Endodermal cell (in vitro differentiated cells): Measurements from ENCODE around the gene ALDH4A1. TPM values are rescaled to one million over a fixed set of nuclear protein-coding genes. Genes with fewer than 3 reads are reported as not detected.

Source experiments
- DNase-seq: peaks from one replicate; pipeline ENCODE4 v3.0.0-alpha.2; 2017
- H3K27ac ChIP-seq: 2 replicates; pipeline ENCODE4 v1.5.1; 2013; ENCODE audit warnings: mild to moderate bottlenecking, low read depth, low read length, moderate library complexity
- H3K27me3 ChIP-seq: 2 replicates; pipeline ENCODE4 v1.6.1; 2013; ENCODE audit warnings: mild to moderate bottlenecking, low read length, moderate library complexity; ENCODE audit not compliant: insufficient read depth, control insufficient read depth, poor library complexity, severe bottlenecking
- H3K36me3 ChIP-seq: 2 replicates; pipeline ENCODE4 v1.7.0; 2013; ENCODE audit warnings: mild to moderate bottlenecking, low read length, moderate library complexity; ENCODE audit not compliant: control insufficient read depth, insufficient read depth
- H3K4me1 ChIP-seq: one replicate; pipeline ENCODE4 v1.7.0; 2013; ENCODE audit warnings: low read length; ENCODE audit not compliant: control insufficient read depth, insufficient read depth
- H3K4me3 ChIP-seq: 2 replicates; pipeline ENCODE4 v1.5.1; 2013; ENCODE audit warnings: mild to moderate bottlenecking, low read length, moderate library complexity
- H3K9ac ChIP-seq: 2 replicates; pipeline ENCODE4 v1.6.1; 2013; ENCODE audit warnings: mild to moderate bottlenecking, low read length, moderate library complexity; ENCODE audit not compliant: poor library complexity, severe bottlenecking; ENCODE audit errors: extremely low read depth
- H3K9me3 ChIP-seq: 2 replicates; pipeline ENCODE4 v1.6.1; 2013; ENCODE audit warnings: mild to moderate bottlenecking, low read length, moderate library complexity; ENCODE audit not compliant: control insufficient read depth
- H3K27ac Mint-ChIP-seq: 2 replicates; pipeline ENCODE4 v1.8.0; 2020; ENCODE audit warnings: mixed read lengths
- H3K27me3 Mint-ChIP-seq: 2 replicates; pipeline ENCODE4 v1.8.0; 2021; ENCODE audit warnings: mild to moderate bottlenecking, mixed read lengths; ENCODE audit not compliant: insufficient read depth
- H3K36me3 Mint-ChIP-seq: 2 replicates; pipeline ENCODE4 v1.8.0; 2020; ENCODE audit warnings: low read depth, mixed read lengths
- H3K4me1 Mint-ChIP-seq: 2 replicates; pipeline ENCODE4 v1.8.0; 2020; ENCODE audit warnings: mixed read lengths
- H3K4me3 Mint-ChIP-seq: 2 replicates; pipeline ENCODE4 v1.8.0; 2020; ENCODE audit warnings: mild to moderate bottlenecking, moderate library complexity, mixed read lengths
- H3K9me3 Mint-ChIP-seq: 2 replicates; pipeline ENCODE4 v1.8.0; 2020; ENCODE audit warnings: mild to moderate bottlenecking, mixed read lengths
- CTCF ChIP-seq: fragments of 200-600 bp; sonication (generic); conservative IDR thresholded peaks from 2 replicates; pipeline ENCODE4 v1.5.0; 2021; ENCODE audit warnings: antibody characterized with exemption, mild to moderate bottlenecking
- WGBS, 2 experiments: methylation state at CpG; one replicate each; pipeline versions ENCODE4 v1.1.5 to v1.1.7; 2013; ENCODE audit warnings: missing lambda C conversion rate in 2 of 2, mixed read lengths in 1 of 2; ENCODE audit not compliant: insufficient coverage in 1 of 2, insufficient read length in 1 of 2; 5-methylcytosine and 5-hydroxymethylcytosine counted together
- long read RNA-seq, 4 experiments: library from polyadenylated mRNA in 2 of 4; library from RNA in 1 of 4; library from capped mRNA in 1 of 4; stranded (forward) in 3 of 4; unstranded in 1 of 4; transcript quantifications; one replicate each; pipeline ENCODE4 v2.0.0, GENCODE V29; 2020 to 2021; ENCODE audit warnings: inconsistent platforms in 1 of 4
- polyA plus RNA-seq, 2 experiments: library from polyadenylated mRNA; stranded (reverse); fragments of 50-300 nt; gene quantifications; one replicate each; pipeline ENCODE4 v1.2.3, GENCODE V29; 2013
- total RNA-seq, 2 donors: library from RNA; stranded (reverse); fragmentation: NEBNext Ultra II Directional in 1 of 2; extraction: Animal tissue kit (Norgen Biotek cat#: 25700) in 1 of 2; gene quantifications; 2 replicates in 1 of 2; 3 replicates in 1 of 2; pipeline ENCODE4 v1.2.1, GENCODE V29; 2021

Gene ALDH4A1
- 10 to 100 TPM in 1 of 2 donors, 1 to 10 TPM in 1; 7.6 to 18.7 TPM for total RNA-seq
- polyA plus RNA-seq (2013, experiment 1 of 2) = 13.0 TPM
- 13.1 TPM for polyA plus RNA-seq (2013, experiment 2 of 2)
- long read RNA-seq, experiment 1, partial matches to known transcripts = 8 of 9 reads
- long read RNA-seq, experiment 1, other reads (novel, unspliced or antisense) = 0 of 9 reads
- long read RNA-seq, experiment 2, transcript ALDH4A1-202 (15 exons, 3,363 nt) = major isoform, 10 of 17 reads
- long read RNA-seq, experiment 2, partial matches to known transcripts = 3 of 17 reads
- long read RNA-seq, experiment 2, other reads (novel, unspliced or antisense) = 1 of 17 reads
- long read RNA-seq, experiment 3, transcript ALDH4A1-206 (14 exons, 2,957 nt) = minor isoform, 10 of 125 reads
- long read RNA-seq, experiment 3, transcript ALDH4A1-201 (16 exons, 2,124 nt) = minor isoform, 17 of 125 reads
- long read RNA-seq, experiment 3, transcript ALDH4A1-202 (15 exons, 3,363 nt) = major isoform, 79 of 125 reads
- long read RNA-seq, experiment 3, partial matches to known transcripts = 6 of 125 reads
- long read RNA-seq, experiment 3, other reads (novel, unspliced or antisense) = 13 of 125 reads
- long read RNA-seq, experiment 4, partial matches to known transcripts = 0 of 1 reads
- long read RNA-seq, experiment 4, other reads (novel, unspliced or antisense) = 1 of 1 reads

- H3K27me3 Mint-ChIP-seq = peaks cover 54% of the 10 kb centered on the region
- Histone ChIP-seq H3K36me3 (no peaks in the 10 kb centered on the region), H3K4me3 (peak within 1 kb of the TSS; percentile 86), H3K27me3 (peaks cover 54% of the 10 kb centered on the region), H3K9me3 (no peaks in the 10 kb centered on the region), H3K4me1 (peaks cover 9% of the 10 kb centered on the region), H3K27ac (peak within 1 kb of the TSS; percentile 98), H3K9ac (peak within 1 kb of the TSS; percentile 97)
- H3K36me3 Mint-ChIP-seq = peaks cover 5% of the 10 kb centered on the region
- DNase-seq = peak; percentile 99
- WGBS, 2 experiments = 0% methylated on average over 42 to 55 of the region's 55 CpGs
- peaks cover 13% of the 10 kb centered on the region for H3K4me1 Mint-ChIP-seq
- TF ChIP-seq CTCF = no peak
- H3K9me3 Mint-ChIP-seq = no peaks in the 10 kb centered on the region
- H3K27ac Mint-ChIP-seq = peak within 1 kb of the TSS; percentile 100
- H3K4me3 Mint-ChIP-seq = peak within 1 kb of the TSS; percentile 85
Observed at GRCh38 chr1:18902523-18903290, at the start of gene ALDH4A1. TSS of gene ALDH4A1 (minus strand) at chr1:18902555. CDS start at chr1:18902523, 32 bp downstream.

GRCh38 chr1:18951818-18952391 lies 49.5 kb upstream of the ALDH4A1 start:
- Mint-ChIP-seq H3K9me3 (no peaks in the 10 kb centered on the region), H3K36me3 (no peaks in the 10 kb centered on the region), H3K4me1 (peaks cover 32% of the 10 kb centered on the region), H3K4me3 (no peak overlapping the region), H3K27me3 (peaks cover 19% of the 10 kb centered on the region), H3K27ac (no peak overlapping the region)
- Histone ChIP-seq H3K4me1 (peaks cover 28% of the 10 kb centered on the region), H3K27me3 (peaks cover 8% of the 10 kb centered on the region), H3K36me3 (no peaks in the 10 kb centered on the region), H3K9me3 (no peaks in the 10 kb centered on the region), H3K4me3 (no peak overlapping the region), H3K27ac (no peak overlapping the region), H3K9ac (no peak overlapping the region)
- DNase-seq = no peak
- TF ChIP-seq CTCF = no peak
- WGBS, 2 experiments = 86 to 93% methylated on average over 6 to 8 of the region's 8 CpGs

- H3K27ac Mint-ChIP-seq = no peak overlapping the region
- no peak for DNase-seq
- TF ChIP-seq CTCF = no peak
- Histone ChIP-seq H3K9ac (no peak overlapping the region), H3K4me3 (no peak overlapping the region), H3K27ac (no peak overlapping the region), H3K27me3 (peaks cover 7% of the 10 kb centered on the region), H3K36me3 (no peaks in the 10 kb centered on the region), H3K4me1 (peaks cover 28% of the 10 kb centered on the region), H3K9me3 (no peaks in the 10 kb centered on the region)
- H3K9me3 Mint-ChIP-seq = no peaks in the 10 kb centered on the region
- no peak overlapping the region for H3K4me3 Mint-ChIP-seq
- peaks cover 32% of the 10 kb centered on the region for H3K4me1 Mint-ChIP-seq
- 91 to 92% methylated on average over 8 to 9 of the region's 9 CpGs for WGBS, 2 experiments
- H3K27me3 Mint-ChIP-seq = peaks cover 19% of the 10 kb centered on the region
- no peaks in the 10 kb centered on the region for H3K36me3 Mint-ChIP-seq
Observed at GRCh38 chr1:18951416-18951815, 49.1 kb upstream of the ALDH4A1 start.
